GM18507 (cell line): ENCODE results near the gene TRIM68.

Experiments used
- DNase-seq: peaks from one replicate; pipeline ENCODE4 v3.0.0; 2011; ENCODE audit warnings: low read depth; ENCODE audit not compliant: insufficient read length; ENCODE audit errors: extremely low spot score
- FAIRE-seq: peaks from 2 replicates; lab custom pipeline; 2011; peaks lifted over from hg19 to GRCh38; lab: Jason Lieb, UNC

Gene TRIM68

GRCh38 chr11:4607781-4608666 is at the start of gene TRIM68:
TRIM68 (minus strand) TSS chr11:4608231; CDS start chr11:4605504, 2,727 bp downstream.
- peak; percentile 87 for DNase-seq
- peak; percentile 99 for FAIRE-seq

GRCh38 chr11:4654635-4655369 is 46.8 kb upstream of the TRIM68 start:
- FAIRE-seq (no peak), DNase-seq (no peak)

- DNase-seq (no peak), FAIRE-seq (no peak)
These were observed 39.7 kb upstream of the TRIM68 start for GRCh38 chr11:4647766-4648165.

- FAIRE-seq, result no peak
These were observed 37.9 kb upstream of the TRIM68 start for GRCh38 chr11:4645974-4646373.

GRCh38 chr11:4644233-4644632 is 36.2 kb upstream of the TRIM68 start:
- DNase-seq (no peak), FAIRE-seq (no peak)

More at GRCh38 chr11:4645974-4646373, 37.9 kb upstream of the TRIM68 start:
- DNase-seq, result no peak

- DNase-seq (no peak), FAIRE-seq (no peak)
These were observed 35.7 kb upstream of the TRIM68 start, which contains the start of gene OR51E1 for GRCh38 chr11:4643682-4644081. OR51E1 (plus strand) TSS chr11:4643982; CDS start chr11:4652527, 8,545 bp downstream.

- no peak for DNase-seq
- no peak for FAIRE-seq
These were observed 35.0 kb upstream of the TRIM68 start for GRCh38 chr11:4643076-4643475.

- DNase-seq, result no peak
- FAIRE-seq, result no peak
These were observed 34.0 kb upstream of the TRIM68 start for GRCh38 chr11:4642043-4642442.

GRCh38 chr11:4641501-4641900 is 33.5 kb upstream of the TRIM68 start:
- FAIRE-seq (no peak), DNase-seq (no peak)

GRCh38 chr11:4639931-4640330 is 31.9 kb upstream of the TRIM68 start:
- no peak for DNase-seq
- no peak for FAIRE-seq

GRCh38 chr11:4637662-4638047 is 29.6 kb upstream of the TRIM68 start:
- DNase-seq, result no peak
- no peak for FAIRE-seq

- DNase-seq (peak; percentile 30), FAIRE-seq (peak; percentile 92)
These were observed 29.1 kb upstream of the TRIM68 start, which contains the start of gene OR51D1 for GRCh38 chr11:4636962-4637661. OR51D1 (plus strand) TSS chr11:4637477; CDS start chr11:4639791, 2,314 bp downstream.

GRCh38 chr11:4636136-4636535 is 28.1 kb upstream of the TRIM68 start:
- no peak for FAIRE-seq

GRCh38 chr11:4626207-4627099 is 18.4 kb upstream of the TRIM68 start:
- FAIRE-seq (peak; percentile 38), DNase-seq (no peak)

More at GRCh38 chr11:4636136-4636535, 28.1 kb upstream of the TRIM68 start:
- no peak for DNase-seq

- DNase-seq (no peak), FAIRE-seq (no peak)
These were observed 11.5 kb upstream of the TRIM68 start for GRCh38 chr11:4619514-4619913.

- FAIRE-seq (no peak), DNase-seq (no peak)
These were observed 7.9 kb upstream of the TRIM68 start for GRCh38 chr11:4615856-4616444.

GRCh38 chr11:4611986-4612385 is 4.0 kb upstream of the TRIM68 start:
- DNase-seq (no peak), FAIRE-seq (no peak)

- DNase-seq (no peak), FAIRE-seq (peak; percentile 52)
These were observed 2.4 kb upstream of the TRIM68 start for GRCh38 chr11:4610258-4610935.
